A549 treated with AZD2906 at 1 μM for 4 hours (cell line): Measurements from ENCODE around the gene PARP11. TPM values are rescaled to one million over a fixed set of nuclear protein-coding genes. Genes with fewer than 3 reads are reported as not detected.

Experiments used
- total RNA-seq: library from RNA; stranded (reverse); fragments of 200-300 nt; extraction: Qiagen RNA extraction; gene quantifications from 5 replicates; pipeline ENCODE4 v1.2.3, GENCODE V29; 2022

PARP11 gene
- 1.6 to 2.1 TPM (median 1.8 TPM) in 5 replicates for total RNA-seq

GRCh38 chr12:3872800-3873636 is at the start of gene PARP11:
Gene PARP11 (minus strand): TSS chr12:3873399. CDS start chr12:3873229, 170 bp downstream.

Other genes starting within 250 kb of the PARP11 start
- gene CRACR2A, start 120.3 kb downstream of the PARP11 start, total RNA-seq, result 0.86 to 1.9 TPM (median 1.5 TPM) in 5 replicates